Activated T-helper 1 cell treated with anti-CD3 and anti-CD28 coated beads, Interleukin-12 subunit alpha, Interleukin-12 subunit beta, Interleukin-2, Interleukin-4 antibody, amounts not matched to agents 30 ng/mL and 10 ng/mL and 1 ng/mL, durations not matched to agents 14 hours and 24 hours and 36 hours (primary cell): ENCODE measurements around the gene RFX2. TPM values are rescaled to one million over a fixed set of nuclear protein-coding genes. Genes with fewer than 3 reads are reported as not detected.

Experiments used
- DNase-seq: peaks from one replicate; pipeline ENCODE4 v3.0.0; 2021; ENCODE audit warnings: low spot score
- H3K27ac Mint-ChIP-seq: one replicate; pipeline ENCODE4 v1.8.0; 2021; ENCODE audit warnings: mild to moderate bottlenecking, mixed read lengths
- H3K27me3 Mint-ChIP-seq: one replicate; pipeline ENCODE4 v1.8.0; 2022; ENCODE audit warnings: mild to moderate bottlenecking, moderate library complexity, mixed read lengths; ENCODE audit not compliant: insufficient read depth
- H3K36me3 Mint-ChIP-seq: one replicate; pipeline ENCODE4 v1.8.0; 2021; ENCODE audit warnings: low read depth, mixed read lengths
- H3K4me1 Mint-ChIP-seq: one replicate; pipeline ENCODE4 v1.8.0; 2021; ENCODE audit warnings: low read depth, mixed read lengths
- H3K4me3 Mint-ChIP-seq: one replicate; pipeline ENCODE4 v1.8.0; 2021; ENCODE audit warnings: mild to moderate bottlenecking, moderate library complexity, mixed read lengths
- H3K9me3 Mint-ChIP-seq: one replicate; pipeline ENCODE4 v1.8.0; 2021; ENCODE audit warnings: mixed read lengths
- intact Hi-C: fragments of 100-400 bp; cut with micrococcal nuclease; formaldehyde crosslinking; loops from one replicate; pipeline ENCODE4 v1.15.1; 2024
- total RNA-seq: library from RNA; stranded (reverse); gene quantifications from 2 replicates; pipeline ENCODE4 v1.2.3, GENCODE V29; 2022

RFX2 gene
- total RNA-seq, 1 donor from 2014 or later, result 9.2 TPM

GRCh38 chr19:6068711-6069110, 41.6 kb downstream of the RFX2 start:
- peaks cover 6% of the 10 kb centered on the region for H3K9me3 Mint-ChIP-seq
- H3K4me1 Mint-ChIP-seq, result peaks cover 29% of the 10 kb centered on the region
- DNase-seq, result no peak
- no peaks in the 10 kb centered on the region for H3K27me3 Mint-ChIP-seq
- H3K27ac Mint-ChIP-seq, result no peak overlapping the region
- no peak overlapping the region for H3K4me3 Mint-ChIP-seq
- intact Hi-C loops, result loop anchor here (5.0 kb wide), 1 partner anchor 59 kb away; no protein-coding TSS in a partner anchor
- peaks cover 4% of the 10 kb centered on the region for H3K36me3 Mint-ChIP-seq

- no peak overlapping the region for H3K4me3 Mint-ChIP-seq
- DNase-seq, result no peak
- H3K9me3 Mint-ChIP-seq, result peaks cover 6% of the 10 kb centered on the region
- intact Hi-C loops, result loop anchor here (5.0 kb wide), 1 partner anchor 59 kb away; no protein-coding TSS in a partner anchor
- no peaks in the 10 kb centered on the region for H3K27me3 Mint-ChIP-seq
- peaks cover 4% of the 10 kb centered on the region for H3K36me3 Mint-ChIP-seq
- peaks cover 30% of the 10 kb centered on the region for H3K4me1 Mint-ChIP-seq
- no peak overlapping the region for H3K27ac Mint-ChIP-seq
Observed at GRCh38 chr19:6067975-6068374, 42.3 kb downstream of the RFX2 start.

DNA sequence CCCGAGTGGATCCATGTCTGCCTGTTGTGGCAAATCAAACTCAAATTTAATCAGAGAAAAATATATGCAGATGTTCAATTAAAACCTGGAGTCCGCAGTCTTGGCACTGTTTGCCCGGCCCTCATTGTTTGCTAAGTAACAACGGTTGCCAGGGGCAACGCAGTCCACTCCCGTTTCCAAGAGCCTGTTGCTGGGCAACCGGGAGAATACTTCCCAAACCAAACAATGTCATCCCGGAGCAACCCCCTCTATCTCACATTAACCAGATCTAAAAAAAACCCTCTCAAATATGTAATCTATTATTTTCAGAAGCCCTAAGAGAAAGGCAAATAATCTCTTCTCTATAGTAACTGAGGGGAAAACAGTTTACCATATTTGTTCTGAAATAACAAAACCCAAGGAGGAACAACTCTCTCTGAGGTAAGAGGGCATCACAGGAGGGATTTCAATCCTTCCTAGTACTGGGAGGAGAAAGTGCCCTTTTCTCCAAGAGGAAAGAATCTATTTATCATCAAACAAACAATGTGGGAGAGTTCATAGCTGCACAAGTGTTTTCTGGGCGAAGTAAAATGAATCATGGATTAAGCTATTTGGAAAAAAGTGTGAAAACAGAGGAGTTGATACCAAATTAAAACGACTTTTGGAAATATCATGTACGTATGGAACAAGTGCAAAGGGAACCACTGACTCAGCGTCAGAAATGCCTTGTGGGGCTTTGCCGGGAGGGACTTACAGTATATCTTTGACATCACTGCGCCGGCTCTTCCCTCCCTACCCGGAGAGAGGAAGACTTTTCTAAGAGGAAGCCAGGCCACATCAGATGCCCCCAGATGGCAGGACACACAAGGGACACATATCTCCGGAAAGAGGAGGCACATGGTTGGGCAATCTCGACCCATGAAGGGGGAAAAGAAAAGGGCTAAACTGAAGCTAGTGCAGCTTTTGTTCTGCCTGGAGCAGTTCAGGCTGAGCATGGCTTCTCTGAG, 43.3 kb downstream of the RFX2 start:
- Mint-ChIP-seq H3K27ac (peak overlapping the region; percentile 1), H3K27me3 (no peaks in the 10 kb centered on the region), H3K4me1 (peaks cover 40% of the 10 kb centered on the region), H3K9me3 (peaks cover 6% of the 10 kb centered on the region), H3K36me3 (peaks cover 4% of the 10 kb centered on the region), H3K4me3 (no peak overlapping the region)
- intact Hi-C loops, result loop anchor here (1.0 to 5.0 kb wide), 3 partner anchors 28 to 60 kb away; partner anchors contain the start of gene RFX2
- no peak for DNase-seq

DNA sequence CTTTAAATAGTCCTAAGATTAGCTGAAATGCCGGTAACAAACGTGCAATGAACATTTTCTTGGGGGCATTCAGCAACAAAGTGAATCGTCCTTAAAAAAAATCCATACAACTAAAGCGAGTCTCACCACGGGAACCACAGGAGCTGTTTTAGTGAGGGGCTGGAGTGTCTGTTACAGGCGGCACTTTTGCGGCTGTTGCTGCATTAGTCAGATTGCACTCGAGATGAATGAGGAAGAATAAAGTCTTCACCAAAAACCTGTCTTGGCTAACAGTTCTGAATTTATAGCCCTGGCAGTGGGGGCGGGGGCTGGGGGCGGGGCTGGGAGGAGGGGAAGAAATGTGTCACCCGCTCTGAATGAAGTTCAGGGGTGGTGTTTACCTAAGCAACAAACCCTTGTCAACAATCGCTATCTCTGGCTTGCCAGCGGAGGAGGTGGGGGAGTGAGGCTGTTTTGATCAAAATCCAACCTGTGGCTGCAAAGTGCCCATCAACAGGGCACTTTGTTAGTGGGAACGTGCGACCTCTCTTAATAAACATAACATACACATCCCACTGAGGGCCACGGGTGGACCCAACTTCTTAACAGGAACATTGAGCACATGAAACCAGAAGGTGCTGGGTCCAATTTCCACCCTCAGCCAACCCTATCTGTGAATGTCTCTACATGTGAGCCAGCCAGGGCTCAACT, 44.5 kb downstream of the RFX2 start:
- intact Hi-C loops, result loop anchor here (1.0 to 5.0 kb wide), 3 partner anchors 27 to 61 kb away; partner anchors contain the start of gene RFX2
- no peak for DNase-seq
- Mint-ChIP-seq H3K27me3 (no peaks in the 10 kb centered on the region), H3K9me3 (peaks cover 6% of the 10 kb centered on the region), H3K36me3 (peaks cover 4% of the 10 kb centered on the region), H3K27ac (peak overlapping the region; percentile 81), H3K4me3 (peak overlapping the region; percentile 32), H3K4me1 (peaks cover 48% of the 10 kb centered on the region)

GRCh38 chr19:6064336-6065073, 45.8 kb downstream of the RFX2 start:
- Mint-ChIP-seq H3K27me3 (no peaks in the 10 kb centered on the region), H3K36me3 (peaks cover 4% of the 10 kb centered on the region), H3K27ac (no peak overlapping the region), H3K4me1 (peaks cover 46% of the 10 kb centered on the region), H3K4me3 (no peak overlapping the region), H3K9me3 (peaks cover 3% of the 10 kb centered on the region)
- DNase-seq, result no peak
- intact Hi-C loops, result loop anchor here (5.0 kb wide), 1 partner anchor 63 kb away; no protein-coding TSS in a partner anchor

- Mint-ChIP-seq H3K4me3 (no peak overlapping the region), H3K27ac (peak overlapping the region; percentile 31), H3K36me3 (peaks cover 1% of the 10 kb centered on the region), H3K27me3 (no peaks in the 10 kb centered on the region), H3K4me1 (peaks cover 43% of the 10 kb centered on the region), H3K9me3 (no peaks in the 10 kb centered on the region)
- intact Hi-C loops, result no loop called here
- DNase-seq, result no peak
Observed at GRCh38 chr19:6063576-6064335, 46.5 kb downstream of the RFX2 start.

DNA sequence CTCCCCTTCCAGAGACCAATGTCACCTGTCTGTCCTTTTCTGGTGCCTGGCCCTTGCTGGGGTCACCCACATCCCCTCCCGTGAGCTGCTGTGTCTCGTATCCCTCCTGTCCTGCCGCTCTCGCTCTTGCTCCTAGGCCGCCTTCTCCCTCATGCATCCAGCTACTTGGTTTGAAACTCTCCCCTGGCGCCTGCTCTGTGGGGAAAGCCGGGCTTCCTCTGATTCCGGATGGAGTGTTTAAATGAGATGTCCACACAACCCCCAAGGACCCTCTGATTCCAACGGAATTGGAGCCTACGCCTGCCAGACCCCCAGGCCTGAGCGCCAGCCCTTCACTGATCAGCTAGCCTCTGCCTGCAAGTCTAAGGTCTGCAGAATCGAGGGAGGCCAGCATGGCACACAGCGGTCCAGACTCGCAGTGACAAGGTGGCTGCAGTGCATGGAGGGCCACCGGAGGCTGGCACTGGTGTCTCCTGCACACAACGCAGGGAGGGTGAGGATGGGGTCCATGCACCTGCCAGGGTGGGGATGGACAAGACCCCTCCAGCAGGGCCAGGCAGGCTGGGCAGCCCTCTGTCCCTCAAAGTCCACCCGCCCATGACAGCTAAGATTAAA, 47.2 kb downstream of the RFX2 start:
- Mint-ChIP-seq H3K9me3 (no peaks in the 10 kb centered on the region), H3K27ac (peak overlapping the region; percentile 58), H3K27me3 (no peaks in the 10 kb centered on the region), H3K4me3 (no peak overlapping the region), H3K36me3 (peaks cover 1% of the 10 kb centered on the region), H3K4me1 (peaks cover 43% of the 10 kb centered on the region)
- DNase-seq, result no peak
- intact Hi-C loops, result no loop called here

DNA sequence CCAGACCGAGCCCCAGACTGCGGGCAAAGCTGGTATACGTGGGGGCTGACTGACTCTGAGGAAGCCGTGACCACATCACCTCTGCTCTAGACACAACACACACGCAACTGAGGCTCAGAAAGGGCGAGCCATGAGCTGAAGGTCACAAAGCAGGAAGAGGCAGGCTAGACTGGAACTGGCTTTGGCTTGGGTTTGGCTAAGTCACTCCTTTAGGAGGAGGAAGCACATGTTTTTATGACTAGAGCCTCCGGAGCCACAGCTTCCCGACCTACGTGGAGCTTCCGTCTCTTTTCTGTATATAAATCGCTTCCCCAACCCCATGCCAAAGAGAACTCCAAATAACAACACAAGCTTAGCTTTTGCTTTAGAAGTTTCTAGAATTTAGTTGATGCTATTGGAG, 48.0 kb downstream of the RFX2 start:
- intact Hi-C loops, result no loop called here
- Mint-ChIP-seq H3K9me3 (no peaks in the 10 kb centered on the region), H3K4me1 (peaks cover 47% of the 10 kb centered on the region), H3K36me3 (peaks cover 1% of the 10 kb centered on the region), H3K27me3 (no peaks in the 10 kb centered on the region), H3K4me3 (no peak overlapping the region), H3K27ac (peak overlapping the region; percentile 65)
- DNase-seq, result no peak

DNA sequence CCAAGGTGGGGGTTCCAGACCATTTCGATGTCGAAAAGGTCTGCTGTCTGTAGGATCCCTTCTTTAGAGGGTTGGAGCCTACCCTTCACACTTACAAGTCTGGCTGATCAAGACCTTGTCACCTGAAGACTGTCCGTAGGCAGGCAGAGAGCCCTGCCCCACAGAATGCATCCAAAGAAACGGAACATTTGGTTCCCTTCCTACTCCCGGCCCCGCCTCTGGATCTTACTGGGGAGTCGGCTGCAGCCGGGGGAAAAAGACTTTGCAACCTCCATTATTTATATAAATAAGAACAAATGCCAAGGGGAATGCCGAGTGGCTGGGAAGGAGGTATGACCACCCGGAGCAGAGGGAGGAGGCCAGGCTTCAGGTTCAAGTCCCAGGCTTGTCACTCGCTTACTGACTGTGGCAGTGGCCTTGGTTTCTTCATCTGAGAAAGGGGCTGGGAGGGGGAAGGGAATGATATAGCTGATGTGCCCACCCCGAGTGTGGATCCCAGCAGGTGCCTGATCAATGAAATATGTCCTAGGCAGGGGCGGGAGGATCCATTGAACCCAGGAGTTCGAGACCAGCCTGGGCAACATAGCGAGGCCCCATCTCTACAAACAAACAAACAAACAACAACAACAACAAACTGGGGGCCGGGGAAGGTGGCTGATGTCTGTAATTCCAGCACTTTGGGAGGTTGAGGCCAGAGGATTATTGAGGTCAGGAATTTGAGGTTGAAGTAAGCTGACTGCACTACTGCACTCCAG, 48.7 kb downstream of the RFX2 start:
- H3K4me1 Mint-ChIP-seq, result peaks cover 42% of the 10 kb centered on the region
- no peak overlapping the region for H3K4me3 Mint-ChIP-seq
- H3K27ac Mint-ChIP-seq, result peak overlapping the region; percentile 65
- H3K27me3 Mint-ChIP-seq, result no peaks in the 10 kb centered on the region
- no peak for DNase-seq
- intact Hi-C loops, result no loop called here
- no peaks in the 10 kb centered on the region for H3K9me3 Mint-ChIP-seq
- H3K36me3 Mint-ChIP-seq, result peaks cover 1% of the 10 kb centered on the region

- peak overlapping the region; percentile 76 for H3K27ac Mint-ChIP-seq
- peak overlapping the region; percentile 58 for H3K4me3 Mint-ChIP-seq
- H3K4me1 Mint-ChIP-seq, result peaks cover 35% of the 10 kb centered on the region
- H3K27me3 Mint-ChIP-seq, result no peaks in the 10 kb centered on the region
- intact Hi-C loops, result no loop called here
- no peak for DNase-seq
- H3K36me3 Mint-ChIP-seq, result peaks cover 1% of the 10 kb centered on the region
- no peaks in the 10 kb centered on the region for H3K9me3 Mint-ChIP-seq
Observed at GRCh38 chr19:6060600-6061375, 49.5 kb downstream of the RFX2 start.
